K562 (cell line): ENCODE results near the gene TM7SF2. TPM values are rescaled to one million over a fixed set of nuclear protein-coding genes. Genes with fewer than 3 reads are reported as not detected.

Experiments used
- ARID2 ChIP-seq: fragments of 450-650 bp; IDR thresholded peaks from 2 replicates; pipeline ENCODE4 v1.6.1; 2017; ENCODE audit warnings: antibody characterized with exemption, mild to moderate bottlenecking
- BMI1 ChIP-seq: fragments of 150-350 bp; IDR thresholded peaks from 2 replicates; pipeline ENCODE4 v1.6.1; 2014; ENCODE audit warnings: low read length
- CAMTA2 ChIP-seq: fragments of 250-450 bp; sonication (Bioruptor Pico); conservative IDR thresholded peaks from 2 replicates; pipeline ENCODE4 v1.5.1; 2022
- CSDE1 ChIP-seq, 2 experiments: fragments of 450-650 bp; IDR thresholded peaks; 2 replicates each; pipeline ENCODE4 v1.6.1; 2016; ENCODE audit warnings: mild to moderate bottlenecking in 1 of 2
- ETS2 ChIP-seq: IDR thresholded peaks from 2 replicates; pipeline ENCODE4 v1.6.1; 2016; ENCODE audit warnings: borderline replicate concordance, missing genetic modification characterization, mild to moderate bottlenecking, moderate library complexity, missing compliant biosample characterization; ENCODE audit not compliant: poor library complexity, severe bottlenecking
- HDAC3 ChIP-seq: fragments of 450-650 bp; IDR thresholded peaks from 2 replicates; pipeline ENCODE4 v1.6.1; 2018; ENCODE audit warnings: borderline replicate concordance, mild to moderate bottlenecking, moderate library complexity; ENCODE audit not compliant: partially characterized antibody
- JUN ChIP-seq, 2 experiments: sonication (generic) in 1 of 2; formaldehyde crosslinking in 1 of 2; IDR thresholded peaks; 2 replicates each; pipeline versions ENCODE4 v1.6.1 to v1.8.0; 2012 to 2022; ENCODE audit warnings: borderline replicate concordance in 2 of 2, mild to moderate bottlenecking in 2 of 2, improper control_type of control experiment in 1 of 2, low read depth in 1 of 2, low read length in 1 of 2, missing genetic modification reagents in 1 of 2
- LCOR ChIP-seq: sonication (generic); formaldehyde crosslinking; IDR thresholded peaks from 2 replicates; pipeline ENCODE4 v1.8.0; 2022; ENCODE audit warnings: mild to moderate bottlenecking, missing genetic modification reagents
- MBD2 ChIP-seq: sonication (generic); IDR thresholded peaks from 2 replicates; pipeline ENCODE4 v1.6.1; 2016; ENCODE audit warnings: low read depth, borderline replicate concordance
- MEF2A ChIP-seq: IDR thresholded peaks from 2 replicates; pipeline ENCODE4 v1.6.1; 2011; ENCODE audit warnings: low read depth, mild to moderate bottlenecking, low read length, moderate library complexity; ENCODE audit not compliant: control insufficient read depth
- MTF1 ChIP-seq: fragments of 250-450 bp; sonication (Bioruptor Pico); IDR thresholded peaks from 2 replicates; pipeline ENCODE4 v1.9.0; 2021; ENCODE audit warnings: moderate library complexity, mild to moderate bottlenecking, inconsistent platforms, borderline replicate concordance
- NCOA2 ChIP-seq, 2 experiments: fragments of 450-650 bp; IDR thresholded peaks; 2 replicates each; pipeline ENCODE4 v1.6.1; 2018; ENCODE audit warnings: mild to moderate bottlenecking in 2 of 2, moderate library complexity in 1 of 2; ENCODE audit not compliant: partially characterized antibody in 2 of 2
- RBM17 ChIP-seq: fragments of 200-400 bp; formaldehyde crosslinking; IDR thresholded peaks from 2 replicates; pipeline ENCODE4 v1.6.1; 2017; ENCODE audit warnings: low read depth, mild to moderate bottlenecking, low read length, borderline replicate concordance
- RBM22 ChIP-seq: fragments of 200-400 bp; formaldehyde crosslinking; IDR thresholded peaks from 2 replicates; pipeline ENCODE4 v1.6.1; 2018; ENCODE audit warnings: low read length, low read depth; ENCODE audit not compliant: poor library complexity, severe bottlenecking
- RBM25 ChIP-seq: fragments of 200-400 bp; formaldehyde crosslinking; IDR thresholded peaks from 2 replicates; pipeline ENCODE4 v1.6.1; 2018; ENCODE audit warnings: low read length, low read depth, moderate library complexity; ENCODE audit not compliant: severe bottlenecking
- SMAD1 ChIP-seq: fragments of 150-350 bp; IDR thresholded peaks from 2 replicates; pipeline ENCODE4 v1.6.1; 2014; ENCODE audit warnings: low read length, low read depth; ENCODE audit not compliant: partially characterized antibody
- TAF9B ChIP-seq: fragments of 450-650 bp; IDR thresholded peaks from 2 replicates; pipeline ENCODE4 v1.6.1; 2018; ENCODE audit warnings: mild to moderate bottlenecking; ENCODE audit not compliant: partially characterized antibody
- TCF7L2 ChIP-seq: fragments of 150-350 bp; IDR thresholded peaks from 2 replicates; pipeline ENCODE4 v1.6.1; 2016; ENCODE audit warnings: low read depth, mild to moderate bottlenecking, low read length, moderate library complexity
- ZFP30 ChIP-seq: fragments of 250-450 bp; sonication (Bioruptor Pico); IDR thresholded peaks from 2 replicates; pipeline ENCODE4 v1.8.0; 2022; ENCODE audit warnings: moderate library complexity, mild to moderate bottlenecking, inconsistent platforms, borderline replicate concordance
- ZNF311 ChIP-seq: fragments of 250-450 bp; sonication (Bioruptor Pico); IDR thresholded peaks from 2 replicates; pipeline ENCODE4 v1.4.0; 2020; ENCODE audit warnings: mild to moderate bottlenecking, moderate library complexity
- ZNF511 ChIP-seq: sonication (generic); formaldehyde crosslinking; IDR thresholded peaks from 2 replicates; pipeline ENCODE4 v1.8.0; 2022; ENCODE audit warnings: mild to moderate bottlenecking, missing genetic modification reagents
- ZNF609 ChIP-seq: sonication (generic); formaldehyde crosslinking; IDR thresholded peaks from 2 replicates; pipeline ENCODE4 v1.8.1; 2023; ENCODE audit warnings: missing genetic modification reagents, mild to moderate bottlenecking, borderline replicate concordance
- polyA plus RNA-seq, 8 experiments: library from polyadenylated mRNA; depleted of rRNA in 4 of 8; stranded (reverse) in 5 of 8; unstranded in 3 of 8; fragments of >200 nt; fragmentation: Nextera tagmentation in 2 of 8; fragmentation: Illumina TruSeq in 1 of 8; extraction: Ambion mirVana in 2 of 8; extraction: Trizol in 1 of 8; gene quantifications; 2 replicates each; pipeline versions ENCODE4 v1.2.1 to v1.2.3, GENCODE V29; 2011 to 2014; ENCODE audit warnings: inconsistent platforms in 1 of 8, missing spikeins in 1 of 8
- total RNA-seq, 7 experiments: library from RNA; depleted of rRNA in 6 of 7; stranded (reverse); fragments of >200 nt in 6 of 7; fragmentation: Illumina TruSeq in 2 of 7; extraction: Trizol in 2 of 7; gene quantifications; 2 replicates each; pipeline versions ENCODE4 v1.2.1 to v1.2.3, GENCODE V29; 2011 to 2021; ENCODE audit warnings: low replicate concordance in 1 of 7

Gene TM7SF2
- total and polyA plus RNA-seq, 9 of the 15 experiments (the other 6 are each of a cell fraction or from before 2014, with no cell fraction given) = 1.2 to 22.0 (median 14.3) TPM

- TF ChIP-seq LCOR (peak; percentile 46; the same call in 1 of the 2 replicates), MTF1 (no peak), ZNF511 (0 out of 2 replicates have a peak, but pooled peaks have one; percentile 15), RBM22 (no peak), MBD2 (peak; percentile 78; the same call in 1 of the 2 replicates), TAF9B (peak; percentile 72), CSDE1 (IDR thresholded peaks at IDR 0.05) (peak in 1 of 2 experiments; percentile 88; a peak in 2 of 4 replicates), RBM17 (no peak), ZFP30 (CRISPR knock-in tag) (no peak), NCOA2 (IDR thresholded peaks at IDR 0.05; ENCODE audit: partially characterized antibody in 2 of 2) (no peak), MEF2A (no peak), SMAD1 (peak; percentile 81), JUN (IDR thresholded peaks at IDR 0.05; ENCODE audit: borderline replicate concordance, low read depth, low read length) (peak; percentile 68; the same call in 1 of the 2 replicates), JUN (CRISPR knock-in tag; IDR thresholded peaks at IDR 0.05; ENCODE audit: borderline replicate concordance) (no peak), ZNF311 (no peak), ETS2 (no peak), CAMTA2 (no peak), HDAC3 (no peak), ARID2 (no peak), TCF7L2 (no peak), RBM25 (no peak), ZNF609 (CRISPR knock-in tag) (peak; percentile 79; the same call in 1 of the 2 replicates), BMI1 (no peak)
These were observed 27.7 kb upstream of the TM7SF2 start, which contains the start of the genes CDCA5 and ZFPL1 (continued) for GRCh38 chr11:65083834-65084597.
